Vagina (tissue), 2 donors: ENCODE measurements around the gene PCDHGB3.

Experiments
- POLR2A ChIP-seq, 2 donors: fragments of 450-650 bp; IDR thresholded peaks; one replicate each; pipeline ENCODE4 v1.6.1; 2017; ENCODE audit warnings: antibody characterized with exemption in 2 of 2, mild to moderate bottlenecking in 2 of 2, moderate library complexity in 2 of 2
- POLR2AphosphoS5 ChIP-seq, 2 donors: sonication (generic); formaldehyde crosslinking; IDR thresholded peaks; one replicate each; pipeline ENCODE4 v1.9.0; 2017; ENCODE audit warnings: antibody characterized with exemption in 2 of 2, mild to moderate bottlenecking in 2 of 2, low read depth in 1 of 2; ENCODE audit not compliant: insufficient read depth in 1 of 2
- TF ChIP-seq, protein P1 (sequence below), 3 experiments: fragments of 450-650 bp in 2 of 3; fragments of 200-600 bp in 1 of 3; sonication (generic) in 1 of 3; IDR thresholded peaks; one replicate each; pipeline ENCODE4 v1.5.1; 2017 to 2019; ENCODE audit warnings: antibody characterized with exemption in 3 of 3, mild to moderate bottlenecking in 2 of 3, moderate library complexity in 2 of 3

DNA sequence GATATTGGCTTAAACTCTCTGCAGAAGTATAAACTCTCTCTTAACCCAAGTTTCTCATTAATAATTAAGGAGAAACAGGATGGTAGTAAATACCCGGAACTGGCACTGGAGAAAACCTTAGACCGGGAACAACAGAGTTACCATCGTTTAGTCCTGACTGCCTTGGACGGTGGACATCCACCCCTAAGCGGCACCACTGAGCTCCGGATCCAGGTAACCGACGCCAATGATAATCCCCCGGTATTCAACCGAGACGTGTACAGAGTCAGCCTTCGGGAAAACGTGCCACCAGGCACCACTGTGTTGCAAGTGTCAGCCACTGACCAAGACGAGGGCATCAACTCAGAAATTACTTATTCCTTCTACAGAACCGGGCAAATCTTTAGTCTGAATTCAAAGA, 28.6 kb downstream of the PCDHGB3 start:
- TF ChIP-seq, protein P1, sequence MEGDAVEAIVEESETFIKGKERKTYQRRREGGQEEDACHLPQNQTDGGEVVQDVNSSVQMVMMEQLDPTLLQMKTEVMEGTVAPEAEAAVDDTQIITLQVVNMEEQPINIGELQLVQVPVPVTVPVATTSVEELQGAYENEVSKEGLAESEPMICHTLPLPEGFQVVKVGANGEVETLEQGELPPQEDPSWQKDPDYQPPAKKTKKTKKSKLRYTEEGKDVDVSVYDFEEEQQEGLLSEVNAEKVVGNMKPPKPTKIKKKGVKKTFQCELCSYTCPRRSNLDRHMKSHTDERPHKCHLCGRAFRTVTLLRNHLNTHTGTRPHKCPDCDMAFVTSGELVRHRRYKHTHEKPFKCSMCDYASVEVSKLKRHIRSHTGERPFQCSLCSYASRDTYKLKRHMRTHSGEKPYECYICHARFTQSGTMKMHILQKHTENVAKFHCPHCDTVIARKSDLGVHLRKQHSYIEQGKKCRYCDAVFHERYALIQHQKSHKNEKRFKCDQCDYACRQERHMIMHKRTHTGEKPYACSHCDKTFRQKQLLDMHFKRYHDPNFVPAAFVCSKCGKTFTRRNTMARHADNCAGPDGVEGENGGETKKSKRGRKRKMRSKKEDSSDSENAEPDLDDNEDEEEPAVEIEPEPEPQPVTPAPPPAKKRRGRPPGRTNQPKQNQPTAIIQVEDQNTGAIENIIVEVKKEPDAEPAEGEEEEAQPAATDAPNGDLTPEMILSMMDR (IDR thresholded peaks at IDR 0.05) = no peak
- TF ChIP-seq POLR2AphosphoS5 (IDR thresholded peaks at IDR 0.05; ENCODE audit: insufficient read depth in 1 of 2, low read depth in 1 of 2) (no peak), POLR2A (IDR thresholded peaks at IDR 0.05) (no peak)
